Hepatocyte (in vitro differentiated cells): ENCODE data around the gene ALDH4A1.

Source experiments
- CTCF ChIP-seq: fragments of 200-600 bp; sonication (generic); IDR thresholded peaks from 2 replicates; pipeline ENCODE4 v1.5.1; 2016; ENCODE audit warnings: antibody characterized with exemption, mild to moderate bottlenecking; ENCODE audit not compliant: poor library complexity
- EZH2phosphoT487 ChIP-seq: fragments of 200-600 bp; sonication (generic); IDR thresholded peaks from one replicate; pipeline ENCODE4 v1.6.1; 2018; ENCODE audit warnings: antibody characterized with exemption, mild to moderate bottlenecking, low read depth, moderate library complexity; ENCODE audit not compliant: unreplicated experiment, severe bottlenecking

- TF ChIP-seq CTCF: no peak
- TF ChIP-seq EZH2phosphoT487: no peak
Measured at GRCh38 chr1:18830596-18830995, 71.8 kb downstream of the ALDH4A1 start.
